Gastroesophageal sphincter (tissue), 3 donors: ENCODE data around the gene GPATCH3.

Source experiments
- CTCF ChIP-seq, 4 experiments: fragments of 200-600 bp in 2 of 4; fragments of 450-650 bp in 2 of 4; sonication (generic) in 1 of 4; IDR thresholded peaks; one replicate each; pipeline ENCODE4 v1.5.1; 2017 to 2019; ENCODE audit warnings: antibody characterized with exemption in 4 of 4, mild to moderate bottlenecking in 2 of 4, moderate library complexity in 2 of 4
- POLR2A ChIP-seq, 2 donors: fragments of 450-650 bp; IDR thresholded peaks; one replicate each; pipeline ENCODE4 v1.6.1; 2017; ENCODE audit warnings: antibody characterized with exemption in 2 of 2, mild to moderate bottlenecking in 2 of 2, moderate library complexity in 1 of 2

DNA sequence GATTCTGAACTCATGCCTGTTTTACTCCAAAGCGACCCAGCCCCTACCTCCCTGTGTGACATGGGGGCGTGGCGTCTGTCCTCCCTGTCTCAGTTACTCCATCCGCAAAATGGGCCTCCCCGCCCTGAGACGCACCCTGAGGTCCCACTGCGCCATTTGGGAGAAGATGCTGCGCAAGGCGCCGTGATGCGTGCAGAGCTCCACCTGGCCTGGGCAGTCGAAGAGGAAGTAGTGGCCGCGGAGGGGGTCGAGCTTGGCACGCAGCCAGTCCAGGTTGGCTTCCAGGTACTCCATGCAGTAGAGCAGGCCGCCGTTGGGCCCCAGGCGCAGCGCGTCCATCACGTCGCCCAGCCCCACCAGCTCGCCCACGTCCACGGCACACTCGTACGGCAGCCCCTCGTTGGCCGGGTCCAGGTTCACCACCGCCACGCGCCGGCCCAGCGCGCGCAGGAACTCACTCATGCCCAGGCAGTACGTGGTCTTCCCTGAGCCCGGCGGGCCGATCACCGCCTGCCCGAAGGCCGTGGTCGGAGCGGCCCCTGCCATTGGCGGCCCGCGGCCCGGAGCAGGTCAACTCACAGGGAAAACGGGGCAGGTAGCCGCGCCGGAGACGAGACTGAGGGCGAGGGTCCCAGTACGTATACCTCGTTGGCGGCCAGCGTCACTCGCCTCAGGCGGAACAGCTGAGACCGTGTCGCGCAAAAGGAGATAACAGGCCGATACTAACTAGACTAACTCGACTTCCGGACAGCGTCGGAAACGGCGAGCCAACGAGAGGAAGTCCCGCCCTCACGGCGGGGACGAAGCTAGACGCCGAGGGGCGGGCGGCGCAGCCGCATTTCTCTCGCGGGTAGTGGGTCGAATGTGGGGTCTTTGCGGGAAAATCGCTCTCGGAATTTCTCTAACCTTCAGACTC is 10.5 kb downstream of the GPATCH3 start, which contains the start of gene GPN2:
- TF ChIP-seq CTCF (IDR thresholded peaks at IDR 0.05) (no peak), POLR2A (IDR thresholded peaks at IDR 0.05) (peak; percentile 58 to 64)
